ENCODE data around the gene TNRC6A. TPM values are rescaled to one million over a fixed set of nuclear protein-coding genes. Genes with fewer than 3 reads are reported as not detected.

Gene TNRC6A
- total RNA-seq, 3 donors from 2014 or later, result 49.3 to 84.9 (median 59.6) TPM

DNA sequence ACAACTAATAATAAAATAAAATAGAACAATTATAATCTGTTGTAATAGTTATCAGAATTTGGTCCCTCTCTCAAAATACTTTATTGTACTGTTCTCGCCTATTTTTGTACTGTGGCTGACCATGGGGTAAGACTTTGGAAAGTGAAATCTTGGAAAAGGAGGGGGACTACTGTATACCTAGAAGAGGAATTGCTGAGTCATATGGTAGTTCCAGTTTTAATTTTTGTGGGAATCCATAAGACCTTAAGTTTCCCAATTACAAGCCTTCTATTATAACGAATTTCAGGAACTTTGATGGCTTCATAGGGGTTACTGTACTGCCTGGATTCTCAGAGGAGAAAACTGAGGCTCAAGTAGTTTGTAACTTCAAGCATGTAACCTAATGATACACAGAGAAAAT, 35.5 kb downstream of the TNRC6A start:
- H3K4me1 ChIP-seq, result no peaks in the 10 kb centered on the region
- intact Hi-C loops (cut with DNase I; ENCODE audit: low total_unique reads), result no loop called here
- H3K27ac ChIP-seq, result no peak overlapping the region
- no peaks in the 10 kb centered on the region for H3K9me3 ChIP-seq
- TF ChIP-seq CTCF (IDR thresholded peaks at IDR 0.05) (no peak), POLR2AphosphoS5 (IDR thresholded peaks at IDR 0.05) (no peak), POLR2A (IDR thresholded peaks at IDR 0.05) (no peak)
- H3K4me3 ChIP-seq, result no peak overlapping the region
- H3K36me3 ChIP-seq, result no peaks in the 10 kb centered on the region
- no peaks in the 10 kb centered on the region for H3K27me3 ChIP-seq
- no peak for DNase-seq (ENCODE audit: low spot score in 2 of 2)

DNA sequence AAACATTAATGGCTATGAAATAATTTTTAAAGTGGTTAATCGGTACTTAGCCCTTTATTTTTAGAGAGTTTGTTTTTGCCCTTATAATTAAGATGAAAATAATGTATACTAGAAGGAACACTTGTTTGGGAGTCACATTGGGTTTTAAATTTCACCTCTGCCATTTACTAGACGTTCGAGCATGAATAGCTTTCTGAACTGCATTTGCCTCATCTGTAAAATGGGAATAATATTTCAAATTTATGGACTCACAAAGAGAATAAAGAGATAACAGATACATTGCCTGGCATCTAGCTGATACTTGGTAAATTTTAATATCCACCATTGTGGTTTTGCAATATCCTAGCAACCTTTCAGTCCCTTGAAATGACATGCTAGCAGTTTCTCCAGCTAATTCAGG, 36.6 kb downstream of the TNRC6A start:
- intact Hi-C loops (cut with DNase I; ENCODE audit: low total_unique reads), result no loop called here
- Histone ChIP-seq H3K36me3 (no peaks in the 10 kb centered on the region), H3K27me3 (no peaks in the 10 kb centered on the region), H3K27ac (no peak overlapping the region), H3K4me1 (no peaks in the 10 kb centered on the region), H3K4me3 (no peak overlapping the region), H3K9me3 (no peaks in the 10 kb centered on the region)
- no peak for DNase-seq (ENCODE audit: low spot score in 2 of 2)
- TF ChIP-seq CTCF (IDR thresholded peaks at IDR 0.05), result no peak
- no peak for TF ChIP-seq POLR2AphosphoS5 (IDR thresholded peaks at IDR 0.05)
- no peak for TF ChIP-seq POLR2A (IDR thresholded peaks at IDR 0.05)

- intact Hi-C loops (cut with DNase I; ENCODE audit: low total_unique reads), result no loop called here
- no peaks in the 10 kb centered on the region for H3K4me1 ChIP-seq
Measured at GRCh38 chr16:24769806-24770205, 40.4 kb downstream of the TNRC6A start.

DNA sequence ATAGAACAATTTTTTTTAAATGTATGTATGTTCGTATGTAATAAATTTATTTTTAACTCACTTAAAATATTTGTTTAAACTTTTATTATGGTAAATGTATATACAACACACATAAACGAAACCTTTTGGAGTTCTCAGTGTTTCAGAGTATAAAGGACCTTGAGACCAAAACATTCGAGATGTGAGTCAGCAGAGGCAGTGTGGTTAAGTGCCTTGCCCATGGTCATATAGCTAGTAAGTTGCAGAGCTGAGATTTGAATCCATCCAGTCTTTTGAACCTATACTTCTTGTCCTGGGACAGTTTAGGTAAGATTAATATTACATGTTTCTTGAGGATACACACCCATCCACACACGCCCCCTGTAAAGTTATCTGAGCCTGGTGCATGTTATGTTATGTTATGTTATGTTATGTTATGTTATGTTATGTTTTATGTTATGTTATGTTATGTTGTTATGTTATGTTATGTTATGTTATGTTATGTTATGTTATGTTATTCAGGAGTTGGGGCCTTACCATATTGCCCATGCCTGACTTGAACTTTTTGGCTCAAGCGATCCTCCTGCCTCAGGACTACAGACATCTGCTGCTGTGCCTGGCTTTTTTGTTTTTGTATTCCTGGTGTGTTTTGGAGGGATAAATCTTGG, 41.8 kb downstream of the TNRC6A start:
- intact Hi-C loops (cut with DNase I; ENCODE audit: low total_unique reads), result no loop called here
- TF ChIP-seq POLR2A (IDR thresholded peaks at IDR 0.05) (no peak), POLR2AphosphoS5 (IDR thresholded peaks at IDR 0.05) (no peak), CTCF (IDR thresholded peaks at IDR 0.05) (no peak)
- Histone ChIP-seq H3K36me3 (no peaks in the 10 kb centered on the region), H3K4me3 (no peak overlapping the region), H3K9me3 (no peaks in the 10 kb centered on the region), H3K4me1 (no peaks in the 10 kb centered on the region), H3K27ac (no peak overlapping the region), H3K27me3 (no peaks in the 10 kb centered on the region)
- no peak for DNase-seq (ENCODE audit: low spot score in 2 of 2)

More at GRCh38 chr16:24769806-24770205, 40.4 kb downstream of the TNRC6A start:
- TF ChIP-seq POLR2AphosphoS5 (IDR thresholded peaks at IDR 0.05) (no peak), CTCF (IDR thresholded peaks at IDR 0.05) (no peak), POLR2A (IDR thresholded peaks at IDR 0.05) (no peak)
- H3K36me3 ChIP-seq, result no peaks in the 10 kb centered on the region
- DNase-seq (ENCODE audit: low spot score in 2 of 2), result no peak
- no peak overlapping the region for H3K4me3 ChIP-seq
- no peak overlapping the region for H3K27ac ChIP-seq
- no peaks in the 10 kb centered on the region for H3K9me3 ChIP-seq
- no peaks in the 10 kb centered on the region for H3K27me3 ChIP-seq

GRCh38 chr16:24771779-24772157, 42.3 kb downstream of the TNRC6A start:
- H3K27ac ChIP-seq, result no peak overlapping the region
- intact Hi-C loops (cut with DNase I; ENCODE audit: low total_unique reads), result no loop called here
- H3K9me3 ChIP-seq, result no peaks in the 10 kb centered on the region

More at GRCh38 chr16:24771779-24772157, 42.3 kb downstream of the TNRC6A start:
- TF ChIP-seq POLR2AphosphoS5 (IDR thresholded peaks at IDR 0.05) (no peak), POLR2A (IDR thresholded peaks at IDR 0.05) (no peak), CTCF (IDR thresholded peaks at IDR 0.05) (no peak)
- no peak for DNase-seq (ENCODE audit: low spot score in 2 of 2)
- H3K4me3 ChIP-seq, result no peak overlapping the region
- no peaks in the 10 kb centered on the region for H3K36me3 ChIP-seq
- no peaks in the 10 kb centered on the region for H3K4me1 ChIP-seq
- no peaks in the 10 kb centered on the region for H3K27me3 ChIP-seq

All from breast epithelium (tissue), 4 donors.